Limb (tissue), 2 donors: Measurements from ENCODE around the gene C20orf204.

Source experiments
- DNase-seq, 2 donors: peaks; one replicate each; pipeline ENCODE4 v3.0.0-alpha.2; 2016; ENCODE audit errors: extremely low spot score in 2 of 2

The C20orf204 gene

GRCh38 chr20:64041781-64042053 lies 5.7 kb downstream of the C20orf204 start:
- no peak for DNase-seq

- no peak for DNase-seq
Observed at GRCh38 chr20:64042054-64042781, 6.2 kb downstream of the C20orf204 start.

- DNase-seq: no peak
Observed at GRCh38 chr20:64043768-64044167, 7.8 kb downstream of the C20orf204 start.

GRCh38 chr20:64044484-64045247 lies 8.7 kb downstream of the C20orf204 start:
- no peak for DNase-seq

- no peak for DNase-seq
Observed at GRCh38 chr20:64045346-64046011, 9.5 kb downstream of the C20orf204 start.

GRCh38 chr20:64047046-64047389 lies 11.0 kb downstream of the C20orf204 start:
- DNase-seq: no peak

- no peak for DNase-seq
Observed at GRCh38 chr20:64047968-64048401, 12.0 kb downstream of the C20orf204 start.

GRCh38 chr20:64048402-64049044 lies 12.5 kb downstream of the C20orf204 start:
- DNase-seq: peak in 1 of 2 donors; percentile 53

GRCh38 chr20:64049060-64049877 lies 13.3 kb downstream of the C20orf204 start, which contains the start of gene SOX18:
SOX18 (minus strand) TSS chr20:64049639; CDS start chr20:64049516, 123 bp downstream.
- peak in 1 of 2 donors; percentile 51 for DNase-seq

GRCh38 chr20:64049878-64050260 lies 13.9 kb downstream of the C20orf204 start:
- DNase-seq: peak in 1 of 2 donors; percentile 47

GRCh38 chr20:64050261-64051032 lies 14.5 kb downstream of the C20orf204 start:
- DNase-seq: no peak

GRCh38 chr20:64051033-64051452 lies 15.1 kb downstream of the C20orf204 start:
- no peak for DNase-seq

GRCh38 chr20:64051561-64052325 lies 15.8 kb downstream of the C20orf204 start:
- no peak for DNase-seq

- no peak for DNase-seq
Observed at GRCh38 chr20:64052326-64052722, 16.3 kb downstream of the C20orf204 start.

- no peak for DNase-seq
Observed at GRCh38 chr20:64052987-64053840, 17.2 kb downstream of the C20orf204 start.

GRCh38 chr20:64053841-64054661 lies 18.1 kb downstream of the C20orf204 start:
- peak; percentile 62 to 70 for DNase-seq

GRCh38 chr20:64055396-64055892 lies 19.5 kb downstream of the C20orf204 start:
- DNase-seq: no peak
